Common myeloid progenitor, CD34-positive (primary cell): ENCODE data around the gene PNPLA3.

ENCODE experiments used
- CTCF ChIA-PET: fragments of 350-600 bp; sonication (Branson Sonifier 250); formaldehyde crosslinking; loops from one replicate; lab custom pipeline; 2021; ENCODE audit warnings: antibody characterized with exemption; lab: Charles Lee
- POLR2A ChIA-PET: fragments of 350-600 bp; sonication (Branson Sonifier 250); formaldehyde crosslinking; loops from one replicate; lab custom pipeline; 2021; ENCODE audit warnings: antibody characterized with exemption; lab: Charles Lee
- DNase-seq, 3 donors: peaks; one replicate each; pipeline versions ENCODE4 v3.0.0 to v3.0.0-alpha.2; 2013
- H3K27ac ChIP-seq, 2 experiments: 1 replicate in 1 of 2; 2 replicates in 1 of 2; pipeline ENCODE4 v1.7.0; 2013; ENCODE audit warnings: inconsistent platforms in 2 of 2, low read length in 2 of 2, mild to moderate bottlenecking in 2 of 2, low read depth in 1 of 2, moderate library complexity in 1 of 2; ENCODE audit not compliant: severe bottlenecking in 2 of 2, insufficient read depth in 1 of 2, poor library complexity in 1 of 2
- H3K27me3 ChIP-seq, 5 experiments: replicated peaks in 2 of 5; 1 replicate in 3 of 5; 2 replicates in 2 of 5; pipeline versions ENCODE4 v1.6.1 to v1.7.0; 2013; ENCODE audit warnings: low read length in 4 of 5, mild to moderate bottlenecking in 2 of 5, moderate library complexity in 2 of 5, inconsistent platforms in 1 of 5; ENCODE audit not compliant: insufficient read depth in 5 of 5, control insufficient read depth in 4 of 5
- H3K36me3 ChIP-seq, 4 experiments: 1 replicate in 2 of 4; 2 replicates in 2 of 4; pipeline versions ENCODE4 v1.6.1 to v1.7.0; 2013; ENCODE audit warnings: low read length in 3 of 4, control low read depth in 1 of 4, mild to moderate bottlenecking in 1 of 4; ENCODE audit not compliant: control insufficient read depth in 4 of 4, insufficient read depth in 4 of 4
- H3K4me1 ChIP-seq, 4 experiments: 1 replicate in 3 of 4; 2 replicates in 1 of 4; pipeline versions ENCODE4 v1.6.1 to v1.7.1; 2013; ENCODE audit warnings: low read length in 3 of 4, mild to moderate bottlenecking in 3 of 4, control low read depth in 1 of 4, inconsistent platforms in 1 of 4, moderate library complexity in 1 of 4; ENCODE audit not compliant: control insufficient read depth in 4 of 4, insufficient read depth in 4 of 4; ENCODE audit errors: control extremely low read depth in 1 of 4
- H3K4me3 ChIP-seq, 7 experiments: 1 replicate in 4 of 7; 2 replicates in 3 of 7; pipeline versions ENCODE4 v1.5.1 to v1.7.0; 2013; ENCODE audit warnings: mild to moderate bottlenecking in 7 of 7, low read length in 6 of 7, moderate library complexity in 6 of 7, inconsistent platforms in 2 of 7, low read depth in 2 of 7, control low read depth in 1 of 7; ENCODE audit not compliant: insufficient read depth in 4 of 7, control insufficient read depth in 1 of 7; ENCODE audit errors: extremely low read depth in 1 of 7
- H3K9me3 ChIP-seq, 5 experiments: 1 replicate in 4 of 5; 2 replicates in 1 of 5; pipeline versions ENCODE4 v1.6.1 to v1.7.1; 2013; ENCODE audit warnings: low read length in 4 of 5, mild to moderate bottlenecking in 2 of 5, inconsistent platforms in 1 of 5, low read depth in 1 of 5, moderate library complexity in 1 of 5; ENCODE audit not compliant: control insufficient read depth in 4 of 5, insufficient read depth in 2 of 5; ENCODE audit errors: control extremely low read depth in 1 of 5
- WGBS: methylation state at CpG from one replicate; pipeline ENCODE4 v1.1.5; 2013; ENCODE audit not compliant: insufficient coverage; 5-methylcytosine and 5-hydroxymethylcytosine counted together

Gene PNPLA3

GRCh38 chr22:43889860-43890253, 33.7 kb upstream of the PNPLA3 start:
- Histone ChIP-seq H3K4me1 (peaks cover 0 to 8% (median 4%) of the 10 kb centered on the region in 4 experiments), H3K27me3 (peaks cover 0 to 73% (median 24%) of the 10 kb centered on the region in 5 experiments), H3K9me3 (no peaks in the 10 kb centered on the region), H3K27ac (no peak overlapping the region), H3K4me3 (no peak overlapping the region), H3K36me3 (no peaks in the 10 kb centered on the region)
- 46% methylated on average over 4 of the region's 4 CpGs for WGBS
- ChIA-PET POLR2A (no interaction called here), CTCF (interaction anchor here (1.1 kb wide), 1 partner anchor 14 kb away, joined by 3 read pairs; no protein-coding TSS in a partner anchor)
- DNase-seq = no peak

DNA sequence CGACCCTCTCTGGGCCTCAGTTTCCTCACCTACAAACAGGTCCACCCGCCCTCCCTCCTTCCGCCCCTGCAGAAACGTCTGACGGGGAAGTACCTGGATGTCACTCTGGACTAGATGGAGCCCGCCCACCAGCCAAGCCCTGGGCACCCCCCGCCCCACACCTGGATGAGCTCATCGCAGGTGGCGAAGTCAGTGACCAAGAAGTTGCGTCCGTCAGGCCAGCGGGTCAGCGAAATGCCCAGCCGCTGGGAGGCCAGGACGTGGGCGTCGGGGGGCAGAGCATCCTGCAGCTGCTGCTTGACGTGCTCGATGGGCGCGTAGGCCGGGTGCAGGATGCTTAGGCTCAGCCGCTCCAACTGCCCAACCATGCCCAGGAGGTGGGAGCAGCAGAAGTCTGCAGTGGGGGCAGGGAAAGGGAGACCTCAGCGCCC, 32.7 kb upstream of the PNPLA3 start:
- CTCF ChIA-PET = interaction anchor here (1.1 to 1.6 kb wide), 2 partner anchors 9 to 13 kb away, joined by 3 to 4 read pairs; no protein-coding TSS in a partner anchor
- WGBS = 24% methylated on average over 18 of the region's 24 CpGs

DNA sequence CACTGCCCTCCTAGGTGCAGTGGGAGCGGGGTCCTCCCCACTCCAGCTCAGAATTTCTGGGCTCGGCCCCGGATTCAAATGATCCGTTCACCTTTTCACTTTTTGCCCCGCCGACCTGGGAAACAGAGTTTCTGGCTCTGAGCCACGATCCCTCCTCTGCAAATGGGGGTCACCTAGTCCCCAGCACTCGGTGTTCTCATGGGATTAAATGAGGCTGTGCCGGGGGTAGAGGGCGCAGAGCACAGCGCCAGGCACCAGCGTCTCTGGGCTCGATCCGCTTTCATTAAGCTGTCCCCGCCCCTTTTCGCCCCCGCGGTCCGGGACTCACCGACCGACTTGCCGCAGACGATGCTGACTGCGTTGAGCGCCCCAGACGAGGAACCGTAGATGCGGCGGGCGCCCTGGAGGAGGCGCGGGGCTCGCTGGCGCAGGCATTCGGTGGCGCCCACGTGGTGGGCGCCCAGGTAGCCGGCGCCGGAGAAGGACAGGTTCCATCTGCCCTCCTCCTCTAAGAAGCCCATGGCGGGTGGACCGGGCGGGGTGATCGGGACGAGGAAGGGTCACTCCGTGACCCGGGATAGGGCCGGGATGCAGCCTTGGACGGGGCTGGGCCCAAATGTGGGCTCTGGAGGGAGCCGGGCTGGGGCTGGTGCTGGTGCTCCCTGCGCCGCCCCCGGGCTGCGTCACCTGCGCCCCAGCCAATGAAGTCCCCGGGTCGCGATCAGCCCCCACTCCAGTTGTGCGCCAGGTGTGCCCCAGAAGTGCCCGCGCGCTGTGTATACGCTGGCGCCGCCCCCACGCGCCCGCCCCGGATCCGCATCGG, 32.0 kb upstream of the PNPLA3 start, which contains the start of gene PNPLA5:
TSS of gene PNPLA5 (minus strand) at position 654 of the 823 bp plus-strand sequence. CDS start at position 521, 133 bp downstream.
- no peaks in the 10 kb centered on the region for H3K36me3 ChIP-seq
- no peaks in the 10 kb centered on the region for H3K9me3 ChIP-seq
- CTCF ChIA-PET = interaction anchor here (1.6 kb wide), 1 partner anchor 9 kb away, joined by 4 read pairs; no protein-coding TSS in a partner anchor
- POLR2A ChIA-PET = no interaction called here
- WGBS = 3% methylated on average over 61 of the region's 72 CpGs
- peak in 2 of 3 donors; percentile 20 for DNase-seq
- peaks cover 0 to 8% (median 4%) of the 10 kb centered on the region in 4 experiments for H3K4me1 ChIP-seq
- no peak within 1 kb of the TSS for H3K4me3 ChIP-seq
- H3K27ac ChIP-seq = no peak within 1 kb of the TSS
- H3K27me3 ChIP-seq = peaks cover 0 to 84% (median 24%) of the 10 kb centered on the region in 5 experiments

More for the DNA sequence above, 32.7 kb upstream of the PNPLA3 start:
- POLR2A ChIA-PET = no interaction called here
- peaks cover 0 to 79% (median 24%) of the 10 kb centered on the region in 5 experiments for H3K27me3 ChIP-seq
- no peak overlapping the region for H3K4me3 ChIP-seq
- no peak for DNase-seq
- no peak overlapping the region for H3K27ac ChIP-seq
- H3K36me3 ChIP-seq = no peaks in the 10 kb centered on the region
- H3K9me3 ChIP-seq = no peaks in the 10 kb centered on the region
- peaks cover 0 to 8% (median 4%) of the 10 kb centered on the region in 4 experiments for H3K4me1 ChIP-seq

DNA sequence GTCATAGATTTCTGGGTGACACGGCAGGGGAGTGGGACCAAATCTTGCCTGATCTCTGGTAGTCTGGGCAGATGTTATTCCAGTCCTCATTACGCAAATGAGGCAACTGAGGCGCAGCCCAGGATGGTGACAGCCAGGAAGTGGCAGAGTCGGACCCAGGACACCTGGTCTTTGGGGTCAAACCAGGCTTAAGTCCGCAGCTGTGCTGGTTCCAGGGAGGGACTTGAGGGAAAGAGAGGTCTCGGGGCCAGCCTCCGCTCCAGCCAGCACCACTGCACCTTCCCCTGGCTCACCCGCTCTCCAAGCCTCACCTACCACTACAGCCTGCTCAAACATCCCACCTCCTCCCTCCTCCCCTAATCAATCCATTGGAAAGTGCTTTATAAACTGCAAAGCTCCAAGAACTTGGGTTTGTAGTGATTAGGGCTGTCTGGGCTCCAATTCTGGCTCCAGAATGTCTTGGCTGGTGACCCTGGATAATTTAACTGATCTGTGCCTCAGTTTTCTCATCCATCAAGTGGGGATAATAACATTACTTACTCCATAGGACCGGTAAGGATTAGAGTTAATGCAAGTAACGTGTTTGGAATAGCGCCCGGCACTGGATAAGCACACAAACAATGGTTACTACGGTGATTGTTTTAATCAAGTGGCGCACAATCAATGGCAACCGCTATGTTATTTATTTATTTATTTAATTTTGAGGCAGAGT, 31.3 kb upstream of the PNPLA3 start:
- CTCF ChIA-PET = interaction anchor here (1.6 kb wide), 1 partner anchor 10 kb away, joined by 4 read pairs; no protein-coding TSS in a partner anchor
- Histone ChIP-seq H3K9me3 (no peaks in the 10 kb centered on the region), H3K27ac (no peak overlapping the region), H3K4me3 (no peak overlapping the region), H3K36me3 (no peaks in the 10 kb centered on the region), H3K4me1 (peaks cover 0 to 8% (median 4%) of the 10 kb centered on the region in 4 experiments), H3K27me3 (peaks cover 0 to 83% (median 24%) of the 10 kb centered on the region in 5 experiments)
- no peak for DNase-seq
- POLR2A ChIA-PET = no interaction called here
- WGBS = 62% methylated on average over 10 of the region's 15 CpGs

GRCh38 chr22:43893266-43893665, 30.3 kb upstream of the PNPLA3 start:
- CTCF ChIA-PET = no interaction called here
- Histone ChIP-seq H3K9me3 (no peaks in the 10 kb centered on the region), H3K27ac (no peak overlapping the region), H3K4me1 (peaks cover 0 to 8% (median 4%) of the 10 kb centered on the region in 4 experiments), H3K27me3 (peaks cover 0 to 75% (median 24%) of the 10 kb centered on the region in 5 experiments), H3K36me3 (no peaks in the 10 kb centered on the region), H3K4me3 (no peak overlapping the region)
- no peak for DNase-seq
- POLR2A ChIA-PET = no interaction called here
- WGBS = 90% methylated on average over 5 of the region's 5 CpGs

DNA sequence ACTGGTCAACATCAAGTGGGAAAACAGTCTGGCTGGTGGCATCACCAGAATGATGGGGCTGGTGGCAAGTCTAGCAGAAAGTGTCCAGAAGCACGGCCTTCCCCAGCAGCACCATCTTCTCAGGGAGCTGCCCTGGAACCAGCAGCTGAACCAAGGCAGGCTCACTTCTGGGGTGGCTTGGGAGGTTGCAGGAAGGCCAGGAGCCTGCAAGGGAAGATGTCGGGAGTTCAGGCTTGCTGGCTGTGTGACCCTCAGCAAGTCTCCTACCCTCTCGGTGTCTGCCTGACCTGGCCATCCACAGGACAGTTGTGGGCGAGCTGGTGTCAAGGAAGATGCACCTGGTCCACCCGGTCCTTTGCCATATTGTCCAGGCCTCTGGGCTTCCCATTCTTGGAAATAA, 29.5 kb upstream of the PNPLA3 start:
- ChIA-PET CTCF (interaction anchor here (0.7 kb wide), 1 partner anchor 39 kb away, joined by 3 read pairs; no protein-coding TSS in a partner anchor), POLR2A (no interaction called here)
- Histone ChIP-seq H3K4me1 (peaks cover 0 to 8% (median 4%) of the 10 kb centered on the region in 4 experiments), H3K4me3 (no peak overlapping the region), H3K9me3 (no peaks in the 10 kb centered on the region), H3K36me3 (no peaks in the 10 kb centered on the region), H3K27ac (no peak overlapping the region), H3K27me3 (peaks cover 0 to 70% (median 23%) of the 10 kb centered on the region in 5 experiments)
- DNase-seq = no peak
- 94% methylated on average over 4 of the region's 5 CpGs for WGBS
